ENCODE measurements around the gene CD2BP2.
"Not testable (repeated sequence)": the region's sequence is repeated elsewhere in the genome, so short reads cannot be mapped to it uniquely, and the experiment has no call there.

DNA sequence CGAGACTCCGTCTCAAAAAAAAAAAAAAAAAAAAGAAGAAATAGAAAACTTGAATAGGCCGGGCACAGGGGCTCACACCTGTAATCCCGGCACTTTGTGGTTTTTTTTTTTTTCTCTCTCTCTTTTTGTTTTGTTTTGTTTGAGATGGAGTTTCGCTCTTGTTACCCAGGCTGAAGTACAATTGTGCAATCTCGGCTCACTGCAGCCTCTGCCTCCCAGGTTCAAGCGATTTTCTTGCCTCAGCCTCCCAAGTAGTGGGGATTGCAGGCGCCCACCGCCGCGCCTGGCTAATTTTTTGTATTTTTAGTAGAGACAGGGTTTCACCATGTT lies 11.7 kb downstream of the CD2BP2 start:
- TF ChIP-seq EZH2phosphoT487 (IDR thresholded peaks at IDR 0.05; ENCODE audit: low read depth, severe bottlenecking, unreplicated experiment); CTCF (IDR thresholded peaks at IDR 0.05; ENCODE audit: poor library complexity); EZH2 (IDR thresholded peaks at IDR 0.05; ENCODE audit: borderline replicate concordance): not testable (repeated sequence)
